IPS-15b (cell line): ENCODE measurements around the gene SNTB2.

Source experiments
- H3K27me3 ChIP-seq: one replicate; pipeline ENCODE4 v1.6.1; 2013; ENCODE audit warnings: low read length; ENCODE audit not compliant: control insufficient read depth, insufficient read depth
- H3K36me3 ChIP-seq: one replicate; pipeline ENCODE4 v1.6.1; 2013; ENCODE audit warnings: low read length; ENCODE audit not compliant: control insufficient read depth, insufficient read depth
- H3K4me1 ChIP-seq: one replicate; pipeline ENCODE4 v1.6.1; 2013; ENCODE audit warnings: mild to moderate bottlenecking, low read length; ENCODE audit not compliant: control insufficient read depth, insufficient read depth
- H3K4me3 ChIP-seq: one replicate; pipeline ENCODE4 v1.5.1; 2013; ENCODE audit warnings: low read depth, low read length
- H3K9ac ChIP-seq: one replicate; pipeline ENCODE4 v1.6.1; 2013; ENCODE audit warnings: low read depth, mild to moderate bottlenecking, low read length
- H3K9me3 ChIP-seq: one replicate; pipeline ENCODE4 v1.6.1; 2013; ENCODE audit warnings: mild to moderate bottlenecking, low read length; ENCODE audit not compliant: control insufficient read depth, insufficient read depth

Gene SNTB2

GRCh38 chr16:69166221-69166833, 20.6 kb upstream of the SNTB2 start:
- H3K4me3 ChIP-seq: no peak overlapping the region
- H3K9ac ChIP-seq: no peak overlapping the region
- no peaks in the 10 kb centered on the region for H3K27me3 ChIP-seq
- no peaks in the 10 kb centered on the region for H3K9me3 ChIP-seq
- peaks cover 16% of the 10 kb centered on the region for H3K36me3 ChIP-seq
- H3K4me1 ChIP-seq: peaks cover 3% of the 10 kb centered on the region

- Histone ChIP-seq H3K27me3 (no peaks in the 10 kb centered on the region), H3K9ac (no peak overlapping the region), H3K4me3 (no peak overlapping the region), H3K36me3 (peaks cover 16% of the 10 kb centered on the region), H3K4me1 (peaks cover 6% of the 10 kb centered on the region), H3K9me3 (no peaks in the 10 kb centered on the region)
Observed at GRCh38 chr16:69166946-69167930, 19.7 kb upstream of the SNTB2 start.

GRCh38 chr16:69169051-69169450, 17.9 kb upstream of the SNTB2 start:
- Histone ChIP-seq H3K9ac (no peak overlapping the region), H3K27me3 (no peaks in the 10 kb centered on the region), H3K36me3 (peaks cover 16% of the 10 kb centered on the region), H3K4me3 (no peak overlapping the region), H3K4me1 (peaks cover 6% of the 10 kb centered on the region), H3K9me3 (no peaks in the 10 kb centered on the region)

- Histone ChIP-seq H3K9me3 (no peaks in the 10 kb centered on the region), H3K4me3 (no peak overlapping the region), H3K36me3 (peaks cover 16% of the 10 kb centered on the region), H3K4me1 (peaks cover 6% of the 10 kb centered on the region), H3K9ac (no peak overlapping the region), H3K27me3 (no peaks in the 10 kb centered on the region)
Observed at GRCh38 chr16:69169607-69170352, 17.2 kb upstream of the SNTB2 start.

- H3K9ac ChIP-seq: no peak overlapping the region
- H3K4me3 ChIP-seq: no peak overlapping the region
- no peaks in the 10 kb centered on the region for H3K27me3 ChIP-seq
- peaks cover 7% of the 10 kb centered on the region for H3K36me3 ChIP-seq
- H3K4me1 ChIP-seq: peaks cover 6% of the 10 kb centered on the region
- no peaks in the 10 kb centered on the region for H3K9me3 ChIP-seq
Observed at GRCh38 chr16:69171325-69172084, 15.5 kb upstream of the SNTB2 start.

GRCh38 chr16:69176033-69176800, 10.7 kb upstream of the SNTB2 start:
- Histone ChIP-seq H3K4me1 (peaks cover 4% of the 10 kb centered on the region), H3K9me3 (no peaks in the 10 kb centered on the region), H3K36me3 (no peaks in the 10 kb centered on the region), H3K4me3 (no peak overlapping the region), H3K27me3 (no peaks in the 10 kb centered on the region), H3K9ac (no peak overlapping the region)

- H3K36me3 ChIP-seq: no peaks in the 10 kb centered on the region
- H3K4me1 ChIP-seq: no peaks in the 10 kb centered on the region
- no peak overlapping the region for H3K9ac ChIP-seq
- H3K9me3 ChIP-seq: no peaks in the 10 kb centered on the region
- H3K4me3 ChIP-seq: no peak overlapping the region
- H3K27me3 ChIP-seq: no peaks in the 10 kb centered on the region
Observed at GRCh38 chr16:69179328-69180010, 7.5 kb upstream of the SNTB2 start.

- Histone ChIP-seq H3K4me1 (no peaks in the 10 kb centered on the region), H3K9me3 (no peaks in the 10 kb centered on the region), H3K27me3 (no peaks in the 10 kb centered on the region), H3K4me3 (no peak overlapping the region), H3K36me3 (no peaks in the 10 kb centered on the region), H3K9ac (no peak overlapping the region)
Observed at GRCh38 chr16:69180011-69180338, 7.0 kb upstream of the SNTB2 start.

GRCh38 chr16:69182730-69183416, 4.1 kb upstream of the SNTB2 start:
- H3K27me3 ChIP-seq: no peaks in the 10 kb centered on the region
- no peak overlapping the region for H3K4me3 ChIP-seq
- no peak overlapping the region for H3K9ac ChIP-seq

More at GRCh38 chr16:69182730-69183416, 4.1 kb upstream of the SNTB2 start:
- no peaks in the 10 kb centered on the region for H3K36me3 ChIP-seq
- peaks cover 4% of the 10 kb centered on the region for H3K4me1 ChIP-seq
- no peaks in the 10 kb centered on the region for H3K9me3 ChIP-seq
